PFSK-1 (cell line): ENCODE measurements around the gene CFAP74.

Source experiments
- POLR2AphosphoS5 ChIP-seq: IDR thresholded peaks from 2 replicates; pipeline ENCODE4 v1.6.1; 2012; ENCODE audit warnings: low read depth, mild to moderate bottlenecking, control low read depth, low read length, moderate library complexity
- TAF1 ChIP-seq: IDR thresholded peaks from 2 replicates; pipeline ENCODE4 v1.6.1; 2012; ENCODE audit warnings: low read length, control low read depth, borderline replicate concordance; ENCODE audit not compliant: insufficient read depth
- TF ChIP-seq, protein P1 (sequence below), 2 experiments: IDR thresholded peaks; 2 replicates each; pipeline versions ENCODE4 v1.6.1 to v1.8.0; 2011 to 2012; ENCODE audit warnings: low read depth in 2 of 2, low read length in 2 of 2, control low read depth in 1 of 2, inconsistent platforms in 1 of 2, mild to moderate bottlenecking in 1 of 2, moderate library complexity in 1 of 2; ENCODE audit not compliant: insufficient read depth in 1 of 2

GRCh38 chr1:2049225-2049717, 45.7 kb upstream of the CFAP74 start:
- no peak for TF ChIP-seq POLR2AphosphoS5
- no peak for TF ChIP-seq TAF1
- TF ChIP-seq, protein P1, sequence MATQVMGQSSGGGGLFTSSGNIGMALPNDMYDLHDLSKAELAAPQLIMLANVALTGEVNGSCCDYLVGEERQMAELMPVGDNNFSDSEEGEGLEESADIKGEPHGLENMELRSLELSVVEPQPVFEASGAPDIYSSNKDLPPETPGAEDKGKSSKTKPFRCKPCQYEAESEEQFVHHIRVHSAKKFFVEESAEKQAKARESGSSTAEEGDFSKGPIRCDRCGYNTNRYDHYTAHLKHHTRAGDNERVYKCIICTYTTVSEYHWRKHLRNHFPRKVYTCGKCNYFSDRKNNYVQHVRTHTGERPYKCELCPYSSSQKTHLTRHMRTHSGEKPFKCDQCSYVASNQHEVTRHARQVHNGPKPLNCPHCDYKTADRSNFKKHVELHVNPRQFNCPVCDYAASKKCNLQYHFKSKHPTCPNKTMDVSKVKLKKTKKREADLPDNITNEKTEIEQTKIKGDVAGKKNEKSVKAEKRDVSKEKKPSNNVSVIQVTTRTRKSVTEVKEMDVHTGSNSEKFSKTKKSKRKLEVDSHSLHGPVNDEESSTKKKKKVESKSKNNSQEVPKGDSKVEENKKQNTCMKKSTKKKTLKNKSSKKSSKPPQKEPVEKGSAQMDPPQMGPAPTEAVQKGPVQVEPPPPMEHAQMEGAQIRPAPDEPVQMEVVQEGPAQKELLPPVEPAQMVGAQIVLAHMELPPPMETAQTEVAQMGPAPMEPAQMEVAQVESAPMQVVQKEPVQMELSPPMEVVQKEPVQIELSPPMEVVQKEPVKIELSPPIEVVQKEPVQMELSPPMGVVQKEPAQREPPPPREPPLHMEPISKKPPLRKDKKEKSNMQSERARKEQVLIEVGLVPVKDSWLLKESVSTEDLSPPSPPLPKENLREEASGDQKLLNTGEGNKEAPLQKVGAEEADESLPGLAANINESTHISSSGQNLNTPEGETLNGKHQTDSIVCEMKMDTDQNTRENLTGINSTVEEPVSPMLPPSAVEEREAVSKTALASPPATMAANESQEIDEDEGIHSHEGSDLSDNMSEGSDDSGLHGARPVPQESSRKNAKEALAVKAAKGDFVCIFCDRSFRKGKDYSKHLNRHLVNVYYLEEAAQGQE (IDR thresholded peaks at IDR 0.05; ENCODE audit: insufficient read depth in 1 of 2, low read depth in 2 of 2, low read length in 2 of 2) = no peak
